Subcutaneous abdominal adipose tissue (tissue), 5 donors: ENCODE data around the gene AFDN.

Experiments used
- H3K27ac ChIP-seq: one replicate; pipeline ENCODE4 v1.7.0; 2013; ENCODE audit warnings: low read depth, mild to moderate bottlenecking, inconsistent platforms, low read length, moderate library complexity
- H3K27me3 ChIP-seq, 5 donors: one replicate each; pipeline ENCODE4 v1.7.0; 2013; ENCODE audit warnings: low read length in 5 of 5, inconsistent platforms in 1 of 5; ENCODE audit not compliant: control insufficient read depth in 5 of 5, insufficient read depth in 4 of 5
- H3K36me3 ChIP-seq, 5 donors: one replicate each; pipeline ENCODE4 v1.7.0; 2013; ENCODE audit warnings: low read length in 5 of 5; ENCODE audit not compliant: control insufficient read depth in 5 of 5, insufficient read depth in 5 of 5
- H3K4me1 ChIP-seq, 5 donors: one replicate each; pipeline ENCODE4 v1.7.0; 2013; ENCODE audit warnings: low read length in 5 of 5, mild to moderate bottlenecking in 3 of 5, moderate library complexity in 1 of 5; ENCODE audit not compliant: control insufficient read depth in 5 of 5, insufficient read depth in 5 of 5
- H3K4me3 ChIP-seq, 5 donors: one replicate each; pipeline ENCODE4 v1.7.0; 2013; ENCODE audit warnings: low read length in 5 of 5, low read depth in 1 of 5
- H3K9ac ChIP-seq, 5 donors: one replicate each; pipeline ENCODE4 v1.7.0; 2013; ENCODE audit warnings: low read length in 5 of 5, mild to moderate bottlenecking in 4 of 5, moderate library complexity in 3 of 5
- H3K9me3 ChIP-seq, 5 donors: one replicate each; pipeline ENCODE4 v1.7.0; 2013; ENCODE audit warnings: low read length in 5 of 5; ENCODE audit not compliant: control insufficient read depth in 5 of 5
- donor health status: healthy.
- donor health status: healthy.
- donor health status: healthy.
- donor health status: healthy.
- donor health status: healthy.

Gene AFDN

GRCh38 chr6:167839343-167839742 lies 12.6 kb downstream of the AFDN start:
- Histone ChIP-seq H3K4me3 (no peak overlapping the region), H3K9ac (no peak overlapping the region), H3K9me3 (no peaks in the 10 kb centered on the region), H3K27me3 (no peaks in the 10 kb centered on the region), H3K27ac (no peak overlapping the region), H3K4me1 (peaks cover 2 to 16% (median 5%) of the 10 kb centered on the region in 5 donors), H3K36me3 (no peaks in the 10 kb centered on the region)

- H3K9me3 ChIP-seq: no peaks in the 10 kb centered on the region
- no peak overlapping the region for H3K27ac ChIP-seq
- no peaks in the 10 kb centered on the region for H3K36me3 ChIP-seq
- H3K4me3 ChIP-seq: no peak overlapping the region
- no peaks in the 10 kb centered on the region for H3K27me3 ChIP-seq
- H3K4me1 ChIP-seq: peaks cover 2 to 16% (median 5%) of the 10 kb centered on the region in 5 donors
- H3K9ac ChIP-seq: no peak overlapping the region
Observed at GRCh38 chr6:167839755-167840154, 13.0 kb downstream of the AFDN start.

GRCh38 chr6:167840160-167840525 lies 13.4 kb downstream of the AFDN start:
- Histone ChIP-seq H3K4me3 (no peak overlapping the region), H3K36me3 (no peaks in the 10 kb centered on the region), H3K9me3 (no peaks in the 10 kb centered on the region), H3K4me1 (peaks cover 2 to 16% (median 5%) of the 10 kb centered on the region in 5 donors), H3K9ac (no peak overlapping the region), H3K27ac (no peak overlapping the region), H3K27me3 (no peaks in the 10 kb centered on the region)

GRCh38 chr6:167840526-167841179 lies 13.9 kb downstream of the AFDN start:
- no peaks in the 10 kb centered on the region for H3K36me3 ChIP-seq
- H3K27me3 ChIP-seq: no peaks in the 10 kb centered on the region
- peaks cover 2 to 16% (median 5%) of the 10 kb centered on the region in 5 donors for H3K4me1 ChIP-seq
- H3K27ac ChIP-seq: no peak overlapping the region
- no peak overlapping the region for H3K9ac ChIP-seq
- no peaks in the 10 kb centered on the region for H3K9me3 ChIP-seq
- H3K4me3 ChIP-seq: no peak overlapping the region

- H3K27ac ChIP-seq: no peak overlapping the region
- H3K27me3 ChIP-seq: no peaks in the 10 kb centered on the region
Observed at GRCh38 chr6:167841981-167842380, 15.3 kb downstream of the AFDN start.

GRCh38 chr6:167842457-167842856 lies 15.7 kb downstream of the AFDN start:
- Histone ChIP-seq H3K9ac (no peak overlapping the region), H3K9me3 (no peaks in the 10 kb centered on the region), H3K4me1 (peaks cover 2 to 16% (median 5%) of the 10 kb centered on the region in 5 donors), H3K4me3 (no peak overlapping the region), H3K27me3 (no peaks in the 10 kb centered on the region), H3K27ac (no peak overlapping the region), H3K36me3 (no peaks in the 10 kb centered on the region)

More at GRCh38 chr6:167841981-167842380, 15.3 kb downstream of the AFDN start:
- H3K4me1 ChIP-seq: peaks cover 2 to 16% (median 5%) of the 10 kb centered on the region in 5 donors
- H3K9ac ChIP-seq: no peak overlapping the region
- no peak overlapping the region for H3K4me3 ChIP-seq
- H3K36me3 ChIP-seq: no peaks in the 10 kb centered on the region
- no peaks in the 10 kb centered on the region for H3K9me3 ChIP-seq

GRCh38 chr6:167843023-167843422 lies 16.3 kb downstream of the AFDN start:
- H3K27ac ChIP-seq: no peak overlapping the region
- H3K9me3 ChIP-seq: no peaks in the 10 kb centered on the region
- no peaks in the 10 kb centered on the region for H3K27me3 ChIP-seq
- peaks cover 2 to 16% (median 5%) of the 10 kb centered on the region in 5 donors for H3K4me1 ChIP-seq
- H3K4me3 ChIP-seq: no peak overlapping the region
- H3K9ac ChIP-seq: no peak overlapping the region
- H3K36me3 ChIP-seq: no peaks in the 10 kb centered on the region

- Histone ChIP-seq H3K4me1 (peaks cover 0 to 10% (median 4%) of the 10 kb centered on the region in 5 donors), H3K9me3 (no peaks in the 10 kb centered on the region), H3K36me3 (no peaks in the 10 kb centered on the region), H3K27ac (no peak overlapping the region), H3K4me3 (no peak overlapping the region), H3K27me3 (no peaks in the 10 kb centered on the region), H3K9ac (no peak overlapping the region)
Observed at GRCh38 chr6:167845856-167846255, 19.1 kb downstream of the AFDN start.

- Histone ChIP-seq H3K27me3 (no peaks in the 10 kb centered on the region), H3K9me3 (no peaks in the 10 kb centered on the region), H3K9ac (no peak overlapping the region), H3K27ac (no peak overlapping the region), H3K36me3 (no peaks in the 10 kb centered on the region), H3K4me3 (no peak overlapping the region), H3K4me1 (peaks cover 0 to 10% (median 4%) of the 10 kb centered on the region in 5 donors)
Observed at GRCh38 chr6:167846997-167847606, 20.4 kb downstream of the AFDN start.

GRCh38 chr6:167847936-167848335 lies 21.2 kb downstream of the AFDN start:
- Histone ChIP-seq H3K9me3 (no peaks in the 10 kb centered on the region), H3K27me3 (no peaks in the 10 kb centered on the region), H3K36me3 (no peaks in the 10 kb centered on the region), H3K4me3 (no peak overlapping the region), H3K9ac (no peak overlapping the region), H3K4me1 (peaks cover 0 to 10% (median 4%) of the 10 kb centered on the region in 5 donors), H3K27ac (no peak overlapping the region)
